ENCODE data around the gene LYPD6B. TPM values are rescaled to one million over a fixed set of nuclear protein-coding genes. Genes with fewer than 3 reads are reported as not detected.
A peak's percentile ranks its signal among the peaks of the same experiment; 100 is the strongest.

LYPD6B gene
- total RNA-seq, 1 experiment from 2014 or later, result 6.1 TPM

- Histone ChIP-seq H3K36me3 (ENCODE audit: control insufficient read depth in 1 of 2, insufficient read depth in 2 of 2, low read length in 2 of 2) (no peaks in the 10 kb centered on the region), H3K27me3 (ENCODE audit: insufficient read depth, low read length) (no peaks in the 10 kb centered on the region), H3K27ac (ENCODE audit: low read depth, low read length) (no peak overlapping the region), H3K4me2 (ENCODE audit: low read length) (no peak overlapping the region), H2AFZ (ENCODE audit: low read depth, low read length, poor library complexity, severe bottlenecking) (no peak overlapping the region), H3K9me2 (ENCODE audit: insufficient read depth) (no peaks in the 10 kb centered on the region), H3K79me2 (ENCODE audit: insufficient read depth, low read length) (no peaks in the 10 kb centered on the region), H3K9ac (ENCODE audit: low read length) (no peak overlapping the region), H3K4me1 (ENCODE audit: control insufficient read depth in 1 of 2, insufficient read depth in 2 of 2, low read length in 2 of 2) (no peaks in the 10 kb centered on the region), H3K4me3 (replicated peaks in 1 of 2; ENCODE audit: low read depth in 1 of 2, low read length in 2 of 2) (no peak overlapping the region), H4K20me1 (ENCODE audit: insufficient read depth) (no peaks in the 10 kb centered on the region), H3K9me3 (ENCODE audit: control insufficient read depth in 1 of 2, insufficient read depth in 1 of 2, low read depth in 1 of 2, low read length in 2 of 2) (no peaks in the 10 kb centered on the region)
- ChIA-PET RAD21 (ENCODE audit: low non-redundant PET in 1 of 2, low total read pairs in 2 of 2, uncharacterized antibody in 2 of 2, unreplicated experiment in 2 of 2) (no interaction called here), POLR2A (no interaction called here), CTCF (no interaction called here)
- TF ChIP-seq TCF7L2 (IDR thresholded peaks at IDR 0.05; ENCODE audit: borderline replicate concordance, extremely low read depth, insufficient read depth, insufficient read length) (peak; percentile 31), ZBTB33 (IDR thresholded peaks at IDR 0.05; ENCODE audit: extremely low read depth, insufficient replicate concordance, low read length) (no peak)
- BruUV-seq (replicated peaks), result no TSS peak
- intact Hi-C loops (cut with micrococcal nuclease), result no loop called here
- ATAC-seq, result no peak
- no peak for DNase-seq (ENCODE audit: low read depth, low spot score)
Observed at GRCh38 chr2:149080971-149081370, 42.5 kb downstream of the LYPD6B start.

- Histone ChIP-seq H3K9me2 (ENCODE audit: insufficient read depth) (no peaks in the 10 kb centered on the region), H3K27ac (ENCODE audit: low read depth, low read length) (no peak overlapping the region), H3K4me1 (ENCODE audit: control insufficient read depth in 1 of 2, insufficient read depth in 2 of 2, low read length in 2 of 2) (no peaks in the 10 kb centered on the region), H2AFZ (ENCODE audit: low read depth, low read length, poor library complexity, severe bottlenecking) (no peak overlapping the region), H3K9me3 (ENCODE audit: control insufficient read depth in 1 of 2, insufficient read depth in 1 of 2, low read depth in 1 of 2, low read length in 2 of 2) (no peaks in the 10 kb centered on the region), H3K27me3 (ENCODE audit: insufficient read depth, low read length) (no peaks in the 10 kb centered on the region), H3K4me2 (ENCODE audit: low read length) (no peak overlapping the region), H3K36me3 (ENCODE audit: control insufficient read depth in 1 of 2, insufficient read depth in 2 of 2, low read length in 2 of 2) (no peaks in the 10 kb centered on the region), H3K4me3 (replicated peaks in 1 of 2; ENCODE audit: low read depth in 1 of 2, low read length in 2 of 2) (no peak overlapping the region), H3K79me2 (ENCODE audit: insufficient read depth, low read length) (no peaks in the 10 kb centered on the region), H3K9ac (ENCODE audit: low read length) (no peak overlapping the region), H4K20me1 (ENCODE audit: insufficient read depth) (no peaks in the 10 kb centered on the region)
- intact Hi-C loops (cut with micrococcal nuclease), result no loop called here
- POLR2A ChIA-PET, result no interaction called here
- TF ChIP-seq TCF7L2 (IDR thresholded peaks at IDR 0.05; ENCODE audit: borderline replicate concordance, extremely low read depth, insufficient read depth, insufficient read length), result no peak
- DNase-seq (ENCODE audit: low read depth, low spot score) (no peak), ATAC-seq (no peak)
- no TSS peak for BruUV-seq (replicated peaks)
- CTCF ChIA-PET, result no interaction called here
- RAD21 ChIA-PET (ENCODE audit: low non-redundant PET in 1 of 2, low total read pairs in 2 of 2, uncharacterized antibody in 2 of 2, unreplicated experiment in 2 of 2), result no interaction called here
Observed at GRCh38 chr2:149082079-149082478, 43.6 kb downstream of the LYPD6B start.
